ENCODE data around the gene SH3RF2.

SH3RF2 gene

GRCh38 chr5:146050086-146050485 is 113.7 kb downstream of the SH3RF2 start:
- DNase-seq = no peak

DNA sequence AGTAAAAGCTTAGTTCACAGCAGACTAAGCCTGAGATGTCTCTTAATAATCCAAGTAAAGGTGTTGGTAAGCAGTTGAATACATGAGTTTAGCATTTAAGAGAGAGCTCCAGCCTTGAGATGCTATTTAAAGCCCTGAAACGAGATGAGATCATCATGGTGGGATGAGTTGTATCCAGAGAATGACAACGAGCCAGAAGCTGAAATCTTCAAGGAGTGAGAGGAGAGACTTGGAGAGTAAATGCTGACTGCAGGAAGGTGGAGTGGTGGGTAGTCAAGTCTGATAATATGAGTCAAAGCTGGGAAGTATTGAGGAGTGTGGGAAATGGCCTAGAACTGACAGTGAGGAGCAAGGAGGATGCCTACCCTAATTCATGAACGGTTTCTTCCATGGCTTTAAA is 115.3 kb downstream of the SH3RF2 start:
- no peak for DNase-seq

DNA sequence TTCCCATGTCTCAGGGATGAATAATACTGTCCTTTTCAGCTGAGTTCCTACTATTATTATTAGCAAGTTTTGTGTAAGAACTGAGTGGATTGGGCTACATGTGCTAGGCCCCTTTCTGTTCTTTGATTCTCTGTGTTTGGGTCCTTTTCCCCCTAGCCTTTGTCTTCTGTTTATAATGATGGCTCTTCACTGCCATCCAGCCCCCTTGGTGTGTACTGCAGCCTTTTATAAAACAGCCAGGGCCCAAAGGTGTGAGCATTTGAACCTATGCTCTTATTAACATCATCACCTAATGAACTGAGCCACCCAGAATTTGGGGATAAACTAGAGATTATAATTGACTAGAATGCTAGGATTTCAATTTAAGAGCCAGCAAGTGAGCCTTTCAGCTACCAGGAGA is 116.4 kb downstream of the SH3RF2 start:
- DNase-seq = no peak

DNA sequence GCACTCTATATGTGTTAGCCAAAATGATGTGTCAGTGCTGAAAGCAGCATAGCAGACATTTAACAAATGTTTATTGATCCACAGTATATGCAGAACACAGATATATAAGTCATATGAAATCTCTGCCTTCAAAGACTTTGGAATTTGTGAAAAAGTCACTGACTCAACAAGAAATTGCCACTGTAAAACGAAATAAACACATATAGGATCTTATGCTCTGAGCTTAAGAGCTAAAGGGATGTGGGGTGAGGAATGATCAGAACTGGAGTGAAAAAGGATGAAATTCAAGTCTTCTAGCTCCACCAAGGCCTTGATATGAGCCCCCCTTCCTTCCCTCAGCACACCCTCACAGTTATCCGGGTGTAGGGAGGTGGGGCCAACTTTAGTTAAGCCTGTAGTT is 119.1 kb downstream of the SH3RF2 start:
- no peak for DNase-seq

DNA sequence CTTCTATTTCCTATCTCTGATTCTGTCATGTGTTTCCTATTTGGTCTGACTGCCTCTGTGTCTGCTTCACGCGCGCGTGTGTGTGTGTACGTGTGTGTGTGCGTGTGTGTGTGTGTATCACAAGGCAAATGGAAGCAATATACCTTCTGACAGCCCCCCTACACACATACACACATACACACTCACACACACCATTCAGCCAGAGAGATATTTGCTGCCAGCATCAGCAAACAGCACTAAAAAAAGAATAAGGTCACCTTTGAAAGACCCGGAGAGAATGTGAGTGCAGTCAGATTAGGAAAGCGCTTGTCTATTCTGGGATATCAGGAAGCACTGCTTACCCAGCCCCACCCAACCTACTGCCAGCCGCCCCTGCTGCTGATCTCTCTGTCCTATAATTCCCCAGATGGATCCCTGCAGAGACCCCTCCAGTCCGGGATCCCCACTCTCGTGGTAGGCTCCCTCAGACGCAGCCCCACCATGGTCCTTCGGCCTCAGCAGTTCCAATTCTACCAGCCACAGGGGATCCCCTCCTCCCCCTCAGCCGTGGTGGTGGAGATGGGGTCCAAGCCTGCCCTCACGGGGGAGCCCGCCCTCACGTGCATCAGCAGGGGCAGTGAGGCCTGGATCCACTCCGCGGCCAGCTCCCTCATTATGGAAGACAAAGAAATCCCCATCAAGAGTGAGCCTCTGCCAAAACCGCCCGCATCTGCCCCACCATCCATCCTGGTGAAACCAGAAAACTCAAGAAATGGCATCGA is 123.3 kb downstream of the SH3RF2 start:
- DNase-seq = no peak

GRCh38 chr5:146060221-146060585 is 123.8 kb downstream of the SH3RF2 start:
- DNase-seq = no peak

- DNase-seq = no peak
Measured at GRCh38 chr5:146066968-146067367, 130.6 kb downstream of the SH3RF2 start.

- DNase-seq = peak; percentile 78
Measured at GRCh38 chr5:146068206-146068605, 131.8 kb downstream of the SH3RF2 start.

GRCh38 chr5:146068977-146069779 is 132.8 kb downstream of the SH3RF2 start:
- no peak for DNase-seq

DNA sequence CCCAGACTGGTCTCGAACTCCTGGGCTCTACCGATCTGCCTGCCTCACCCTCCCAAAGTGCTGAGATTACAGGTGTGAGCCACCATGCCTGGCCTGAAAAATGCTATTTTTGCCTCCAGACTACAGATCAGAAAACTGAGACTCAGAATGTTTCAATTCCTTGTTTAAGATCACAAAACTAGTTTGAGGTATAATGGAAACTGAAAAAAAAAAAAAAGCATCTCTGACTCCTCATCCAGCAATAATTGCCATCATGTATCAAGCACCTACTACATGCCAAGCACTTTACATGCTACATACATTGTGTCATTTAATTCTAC is 133.4 kb downstream of the SH3RF2 start:
- DNase-seq = no peak

DNA sequence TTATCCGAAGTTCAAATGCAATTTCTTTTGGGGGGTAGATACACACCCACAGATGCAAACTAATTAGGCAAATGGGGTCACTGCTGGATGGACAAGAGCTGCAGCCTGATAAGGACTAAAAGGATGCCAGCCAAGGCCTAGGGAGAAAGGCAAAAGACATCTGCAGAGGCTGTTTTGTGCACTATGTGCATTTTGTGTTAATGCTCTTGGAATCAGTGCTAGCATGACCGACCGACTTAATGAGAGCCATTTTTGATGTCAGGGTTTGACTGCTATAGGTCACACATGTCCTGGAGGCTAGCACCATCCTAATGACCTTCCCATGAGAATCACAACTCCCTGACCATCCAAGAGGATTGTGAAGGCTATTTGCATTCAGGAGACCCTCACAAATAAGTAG is 134.4 kb downstream of the SH3RF2 start:
- DNase-seq = no peak

- no peak for DNase-seq
Measured at GRCh38 chr5:146071171-146071570, 134.8 kb downstream of the SH3RF2 start.

- DNase-seq = no peak
Measured at GRCh38 chr5:146072595-146072994, 136.2 kb downstream of the SH3RF2 start.

GRCh38 chr5:146073239-146073900 is 137.0 kb downstream of the SH3RF2 start:
- no peak for DNase-seq

DNA sequence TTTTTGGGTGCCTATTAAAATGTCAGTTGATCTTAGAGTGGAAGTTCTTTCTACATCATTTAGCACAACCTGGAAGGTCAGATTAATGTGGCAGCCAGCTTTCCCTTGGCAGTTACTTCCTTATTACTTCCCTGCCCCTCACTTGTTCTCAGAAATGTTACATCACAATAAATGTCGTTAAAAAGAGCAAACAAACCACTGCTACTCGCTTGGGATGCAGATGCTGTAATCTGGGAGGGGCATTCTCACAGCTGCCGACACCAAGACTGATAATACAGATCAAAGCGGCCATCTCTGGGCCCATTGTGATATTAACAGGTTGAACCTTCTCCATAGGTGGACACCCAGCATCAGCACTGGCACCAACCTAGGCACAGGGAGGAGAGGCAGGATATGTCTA is 139.7 kb downstream of the SH3RF2 start:
- no peak for DNase-seq

- no peak for DNase-seq
Measured at GRCh38 chr5:146076455-146076854, 140.1 kb downstream of the SH3RF2 start.

- no peak for DNase-seq
Measured at GRCh38 chr5:146078566-146078965, 142.2 kb downstream of the SH3RF2 start.

- DNase-seq = no peak
Measured at GRCh38 chr5:146079695-146080373, 143.5 kb downstream of the SH3RF2 start.

GRCh38 chr5:146081556-146081955 is 145.2 kb downstream of the SH3RF2 start:
- DNase-seq = peak; percentile 35

DNA sequence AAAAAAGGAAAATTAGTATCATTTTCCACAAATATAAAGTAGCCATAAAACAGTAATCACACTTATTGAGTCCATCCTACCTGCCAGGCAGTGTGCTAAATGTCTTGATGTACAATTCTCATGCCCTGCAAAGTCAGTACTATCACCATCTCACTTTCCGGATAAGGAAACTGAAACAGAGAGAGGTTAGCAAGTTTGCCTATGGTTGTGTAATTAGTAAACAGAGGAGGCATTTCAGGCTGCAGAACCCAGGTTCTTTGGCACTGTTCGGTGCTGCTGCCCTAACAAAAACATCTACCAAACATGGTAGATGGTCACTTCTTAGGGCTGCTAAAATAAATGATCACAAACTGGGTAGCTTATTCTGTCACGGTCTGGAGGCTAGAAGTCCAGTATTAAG is 146.4 kb downstream of the SH3RF2 start:
- no peak for DNase-seq

DNA sequence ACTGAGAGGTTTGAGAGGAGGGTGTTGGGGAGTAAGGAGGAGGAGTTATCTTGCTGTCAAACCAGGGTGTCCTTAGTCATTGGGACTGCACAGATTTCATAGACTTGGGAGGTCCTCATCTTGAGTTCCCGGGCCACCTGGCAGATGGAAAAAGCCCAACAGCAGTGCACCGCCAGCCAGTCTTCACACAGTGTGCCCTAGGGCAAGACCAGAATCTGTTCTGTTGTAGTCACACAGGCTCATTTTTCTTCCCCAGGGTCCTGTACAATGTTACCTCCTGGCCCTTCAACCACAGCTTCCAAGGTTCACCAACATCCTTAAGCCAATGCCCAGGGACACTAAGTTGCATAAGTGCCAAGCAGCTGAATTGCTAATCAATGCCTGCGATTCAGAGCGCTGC is 148.0 kb downstream of the SH3RF2 start:
- DNase-seq = no peak

DNA sequence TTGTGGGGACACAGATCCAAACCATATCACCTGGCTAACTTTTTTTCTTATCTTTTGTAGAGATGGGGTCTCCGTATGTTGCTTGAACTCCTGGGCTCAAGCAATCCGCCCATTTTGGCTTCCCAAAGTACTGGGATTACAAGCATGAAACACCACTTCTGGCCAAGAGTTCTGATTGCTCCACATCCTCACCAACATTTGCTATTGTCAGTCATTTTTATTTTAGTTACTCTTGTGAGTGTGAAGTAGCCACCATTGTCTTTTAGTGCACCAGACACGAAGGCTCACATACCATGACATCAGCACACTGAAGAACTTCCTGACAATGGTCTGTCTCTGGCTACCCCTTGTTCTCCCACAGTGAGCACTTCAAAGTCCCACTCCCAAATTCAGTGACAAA is 151.7 kb downstream of the SH3RF2 start:
- DNase-seq = no peak

DNA sequence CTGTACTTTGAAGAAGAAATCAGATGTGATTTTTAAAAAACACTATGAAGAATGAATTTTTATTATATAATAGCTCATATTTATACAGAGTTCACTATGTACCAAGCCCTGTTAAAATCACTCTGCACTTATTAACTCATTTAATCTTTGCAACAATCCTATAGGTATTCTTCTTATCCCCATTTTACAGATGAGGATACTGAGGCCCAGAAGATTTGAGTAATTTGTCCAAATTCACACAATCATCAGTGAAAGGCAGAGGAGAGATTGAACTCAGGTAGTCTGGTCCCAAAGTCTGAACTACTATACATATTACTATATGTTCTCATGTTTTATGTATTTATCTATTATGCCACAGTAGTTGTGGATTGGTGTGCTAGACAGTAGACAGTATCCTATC is 152.9 kb downstream of the SH3RF2 start:
- no peak for DNase-seq

GRCh38 chr5:146091881-146092280 is 155.5 kb downstream of the SH3RF2 start:
- DNase-seq = no peak

All from femur (tissue), 1 donor.